Activated naive CD8-positive, alpha-beta T cell treated with anti-CD3 and anti-CD28 coated beads for 36 hours (primary cell): ENCODE data around the gene LATS1. TPM values are rescaled to one million over a fixed set of nuclear protein-coding genes. Genes with fewer than 3 reads are reported as not detected.
A peak's percentile ranks its signal among the peaks of the same experiment; 100 is the strongest.
"Not testable (repeated sequence)": the region's sequence is repeated elsewhere in the genome, so short reads cannot be mapped to it uniquely, and the experiment has no call there.

Experiments used
- DNase-seq: peaks from one replicate; pipeline ENCODE4 v3.0.0; 2021
- H3K27ac Mint-ChIP-seq: one replicate; pipeline ENCODE4 v1.8.0; 2022; ENCODE audit warnings: mild to moderate bottlenecking, moderate library complexity, mixed read lengths
- H3K27me3 Mint-ChIP-seq: one replicate; pipeline ENCODE4 v1.8.0; 2022; ENCODE audit warnings: mild to moderate bottlenecking, mixed read lengths
- H3K36me3 Mint-ChIP-seq: one replicate; pipeline ENCODE4 v1.8.0; 2021; ENCODE audit warnings: mild to moderate bottlenecking, mixed read lengths
- H3K4me1 Mint-ChIP-seq: one replicate; pipeline ENCODE4 v1.8.0; 2021; ENCODE audit warnings: mixed read lengths
- H3K4me3 Mint-ChIP-seq: one replicate; pipeline ENCODE4 v1.8.0; 2022; ENCODE audit warnings: mild to moderate bottlenecking, moderate library complexity, mixed read lengths
- H3K9me3 Mint-ChIP-seq: one replicate; pipeline ENCODE4 v1.8.0; 2022; ENCODE audit warnings: mixed read lengths
- total RNA-seq, 2 experiments: library from RNA; stranded (reverse); gene quantifications; one replicate each; pipeline ENCODE4 v1.2.3, GENCODE V29; 2021

The LATS1 gene
- 10 to 100 TPM; 19.7 to 21.6 TPM for total RNA-seq

- peak; percentile 95 for DNase-seq
- Mint-ChIP-seq H3K4me3 (peak within 1 kb of the TSS; percentile 88), H3K4me1 (peaks cover 30% of the 10 kb centered on the region), H3K36me3 (peaks cover 9% of the 10 kb centered on the region), H3K9me3 (no peaks in the 10 kb centered on the region), H3K27me3 (no peaks in the 10 kb centered on the region), H3K27ac (peak within 1 kb of the TSS; percentile 95)
These were observed at the start of gene LATS1 for GRCh38 chr6:149717588-149718458. Gene LATS1, minus strand, starts transcription at chr6:149718101. Its CDS starts 15,975 bp downstream, at chr6:149702126.

GRCh38 chr6:149766156-149766769, 48.4 kb upstream of the LATS1 start:
- Mint-ChIP-seq H3K9me3 (peaks cover 8% of the 10 kb centered on the region), H3K27me3 (no peaks in the 10 kb centered on the region), H3K4me3 (no peak overlapping the region), H3K27ac (no peak overlapping the region), H3K4me1 (peaks cover 10% of the 10 kb centered on the region), H3K36me3 (peaks cover 41% of the 10 kb centered on the region)
- DNase-seq = no peak

- Mint-ChIP-seq H3K4me1 (peaks cover 11% of the 10 kb centered on the region), H3K36me3 (peaks cover 39% of the 10 kb centered on the region), H3K9me3 (peaks cover 8% of the 10 kb centered on the region), H3K4me3 (no peak overlapping the region), H3K27me3 (no peaks in the 10 kb centered on the region), H3K27ac (no peak overlapping the region)
- DNase-seq = no peak
These were observed 46.0 kb upstream of the LATS1 start for GRCh38 chr6:149763866-149764265.

- Mint-ChIP-seq H3K9me3 (peaks cover 6% of the 10 kb centered on the region), H3K4me3 (no peak overlapping the region), H3K27me3 (no peaks in the 10 kb centered on the region), H3K27ac (no peak overlapping the region), H3K36me3 (peaks cover 25% of the 10 kb centered on the region), H3K4me1 (peaks cover 11% of the 10 kb centered on the region)
- no peak for DNase-seq
These were observed 43.5 kb upstream of the LATS1 start for GRCh38 chr6:149761438-149761837.

GRCh38 chr6:149756261-149756636, 38.3 kb upstream of the LATS1 start:
- Mint-ChIP-seq H3K9me3 (no peaks in the 10 kb centered on the region), H3K4me1 (peaks cover 30% of the 10 kb centered on the region)

GRCh38 chr6:149755300-149756260, 37.7 kb upstream of the LATS1 start:
- DNase-seq = no peak
- no peaks in the 10 kb centered on the region for H3K9me3 Mint-ChIP-seq
- no peak overlapping the region for H3K4me3 Mint-ChIP-seq

More at GRCh38 chr6:149756261-149756636, 38.3 kb upstream of the LATS1 start:
- H3K27me3 Mint-ChIP-seq = no peaks in the 10 kb centered on the region
- peaks cover 13% of the 10 kb centered on the region for H3K36me3 Mint-ChIP-seq
- no peak for DNase-seq
- H3K27ac Mint-ChIP-seq = no peak overlapping the region
- no peak overlapping the region for H3K4me3 Mint-ChIP-seq

GRCh38 chr6:149754548-149754947, 36.6 kb upstream of the LATS1 start:
- Mint-ChIP-seq H3K4me1 (peaks cover 31% of the 10 kb centered on the region), H3K27me3 (no peaks in the 10 kb centered on the region), H3K9me3 (no peaks in the 10 kb centered on the region), H3K36me3 (peaks cover 7% of the 10 kb centered on the region), H3K27ac (no peak overlapping the region), H3K4me3 (no peak overlapping the region)
- no peak for DNase-seq

More at GRCh38 chr6:149755300-149756260, 37.7 kb upstream of the LATS1 start:
- H3K27ac Mint-ChIP-seq = no peak overlapping the region
- H3K4me1 Mint-ChIP-seq = peaks cover 29% of the 10 kb centered on the region
- no peaks in the 10 kb centered on the region for H3K27me3 Mint-ChIP-seq
- peaks cover 10% of the 10 kb centered on the region for H3K36me3 Mint-ChIP-seq

- not testable (repeated sequence) for DNase-seq, H3K4me3 Mint-ChIP-seq, H3K36me3 Mint-ChIP-seq, H3K9me3 Mint-ChIP-seq, H3K27ac Mint-ChIP-seq, H3K27me3 Mint-ChIP-seq
- H3K4me1 Mint-ChIP-seq = peaks cover 33% of the 10 kb centered on the region
These were observed 35.4 kb upstream of the LATS1 start for GRCh38 chr6:149753374-149753637.

GRCh38 chr6:149752600-149753373, 34.9 kb upstream of the LATS1 start:
- Mint-ChIP-seq H3K9me3 (no peaks in the 10 kb centered on the region), H3K4me1 (peaks cover 33% of the 10 kb centered on the region), H3K4me3 (no peak overlapping the region), H3K27me3 (no peaks in the 10 kb centered on the region), H3K27ac (no peak overlapping the region), H3K36me3 (peaks cover 4% of the 10 kb centered on the region)
- no peak for DNase-seq

GRCh38 chr6:149751920-149752319, 34.0 kb upstream of the LATS1 start:
- Mint-ChIP-seq H3K4me1 (peaks cover 39% of the 10 kb centered on the region), H3K4me3 (peak overlapping the region; percentile 50)
- not testable (repeated sequence) for H3K27me3 Mint-ChIP-seq, H3K36me3 Mint-ChIP-seq, DNase-seq, H3K9me3 Mint-ChIP-seq, H3K27ac Mint-ChIP-seq

GRCh38 chr6:149751239-149751638, 33.3 kb upstream of the LATS1 start:
- Mint-ChIP-seq H3K4me1 (peaks cover 44% of the 10 kb centered on the region), H3K27ac (no peak overlapping the region), H3K9me3 (no peaks in the 10 kb centered on the region), H3K36me3 (peaks cover 4% of the 10 kb centered on the region), H3K27me3 (no peaks in the 10 kb centered on the region), H3K4me3 (peak overlapping the region; percentile 89)
- no peak for DNase-seq

GRCh38 chr6:149750136-149750609, 32.3 kb upstream of the LATS1 start:
- Mint-ChIP-seq H3K36me3 (peaks cover 5% of the 10 kb centered on the region), H3K9me3 (no peaks in the 10 kb centered on the region), H3K4me1 (peaks cover 45% of the 10 kb centered on the region), H3K4me3 (peak overlapping the region; percentile 89), H3K27ac (peak overlapping the region; percentile 86), H3K27me3 (no peaks in the 10 kb centered on the region)
- DNase-seq = peak; percentile 86

GRCh38 chr6:149749594-149750135, 31.8 kb upstream of the LATS1 start, which contains the start of gene PCMT1:
Gene PCMT1, plus strand, starts transcription at chr6:149749741. Its CDS starts 161 bp downstream, at chr6:149749902.
- Mint-ChIP-seq H3K4me1 (peaks cover 42% of the 10 kb centered on the region), H3K4me3 (peak within 1 kb of the TSS; percentile 89), H3K27ac (peak within 1 kb of the TSS; percentile 86), H3K27me3 (no peaks in the 10 kb centered on the region), H3K9me3 (no peaks in the 10 kb centered on the region), H3K36me3 (peaks cover 5% of the 10 kb centered on the region)
- DNase-seq = peak; percentile 97

GRCh38 chr6:149749082-149749593, 31.2 kb upstream of the LATS1 start:
- H3K9me3 Mint-ChIP-seq, H3K27me3 Mint-ChIP-seq, H3K36me3 Mint-ChIP-seq, DNase-seq: not testable (repeated sequence)
- Mint-ChIP-seq H3K27ac (peak overlapping the region; percentile 86), H3K4me1 (peaks cover 38% of the 10 kb centered on the region), H3K4me3 (peak overlapping the region; percentile 89)
